Effector memory CD4-positive, alpha-beta T cell (primary cell): Measurements from ENCODE around the gene CMTM3.
"Not testable (repeated sequence)": the region's sequence is repeated elsewhere in the genome, so short reads cannot be mapped to it uniquely, and the experiment has no call there.

Source experiments
- DNase-seq, 3 donors: peaks; one replicate each; pipeline ENCODE4 v3.0.0-alpha.2; 2020
- H3K27ac ChIP-seq: 2 replicates; pipeline ENCODE4 v1.7.0; 2013; ENCODE audit warnings: mild to moderate bottlenecking, low read length, moderate library complexity; ENCODE audit not compliant: insufficient read depth, poor library complexity, severe bottlenecking
- H3K27me3 ChIP-seq: replicated peaks from 2 replicates; pipeline ENCODE4 v1.7.0; 2013; ENCODE audit warnings: mild to moderate bottlenecking, low read length; ENCODE audit not compliant: insufficient read depth, control insufficient read depth, poor library complexity, severe bottlenecking
- H3K36me3 ChIP-seq: 2 replicates; pipeline ENCODE4 v1.7.0; 2013; ENCODE audit warnings: mild to moderate bottlenecking, low read length, moderate library complexity; ENCODE audit not compliant: control insufficient read depth, insufficient read depth
- H3K4me1 ChIP-seq: 2 replicates; pipeline ENCODE4 v1.7.0; 2013; ENCODE audit warnings: low read length, mild to moderate bottlenecking; ENCODE audit not compliant: control insufficient read depth, insufficient read depth, poor library complexity, severe bottlenecking
- H3K4me3 ChIP-seq: 2 replicates; pipeline ENCODE4 v1.7.0; 2013; ENCODE audit warnings: low read length, low read depth, mild to moderate bottlenecking; ENCODE audit not compliant: insufficient read depth, poor library complexity, severe bottlenecking
- H3K9me3 ChIP-seq: 2 replicates; pipeline ENCODE4 v1.7.0; 2013; ENCODE audit warnings: mild to moderate bottlenecking, low read length, moderate library complexity; ENCODE audit not compliant: control insufficient read depth

Gene CMTM3

GRCh38 chr16:66631558-66631957 is 27.1 kb downstream of the CMTM3 start:
- not testable (repeated sequence) for H3K27me3 ChIP-seq, H3K9me3 ChIP-seq, H3K4me3 ChIP-seq, H3K27ac ChIP-seq, DNase-seq, H3K36me3 ChIP-seq, H3K4me1 ChIP-seq

GRCh38 chr16:66634527-66635196 is 30.2 kb downstream of the CMTM3 start:
- no peak for DNase-seq
- Histone ChIP-seq H3K9me3 (no peaks in the 10 kb centered on the region), H3K4me1 (no peaks in the 10 kb centered on the region), H3K27ac (no peak overlapping the region), H3K36me3 (no peaks in the 10 kb centered on the region), H3K4me3 (no peak overlapping the region), H3K27me3 (no peaks in the 10 kb centered on the region)

GRCh38 chr16:66635406-66635805 is 30.9 kb downstream of the CMTM3 start:
- H3K9me3 ChIP-seq, result no peaks in the 10 kb centered on the region
- no peak for DNase-seq
- no peak overlapping the region for H3K27ac ChIP-seq
- no peaks in the 10 kb centered on the region for H3K4me1 ChIP-seq
- no peaks in the 10 kb centered on the region for H3K27me3 ChIP-seq
- H3K36me3 ChIP-seq, result no peaks in the 10 kb centered on the region
- H3K4me3 ChIP-seq, result no peak overlapping the region

GRCh38 chr16:66636199-66636598 is 31.7 kb downstream of the CMTM3 start:
- Histone ChIP-seq H3K4me3 (no peak overlapping the region), H3K9me3 (no peaks in the 10 kb centered on the region), H3K36me3 (no peaks in the 10 kb centered on the region), H3K4me1 (no peaks in the 10 kb centered on the region), H3K27ac (no peak overlapping the region), H3K27me3 (no peaks in the 10 kb centered on the region)
- DNase-seq, result no peak

GRCh38 chr16:66637806-66638205 is 33.3 kb downstream of the CMTM3 start:
- H3K9me3 ChIP-seq, result no peaks in the 10 kb centered on the region
- no peak for DNase-seq
- H3K4me1 ChIP-seq, result no peaks in the 10 kb centered on the region
- H3K36me3 ChIP-seq, result no peaks in the 10 kb centered on the region
- no peak overlapping the region for H3K4me3 ChIP-seq
- no peak overlapping the region for H3K27ac ChIP-seq
- H3K27me3 ChIP-seq, result no peaks in the 10 kb centered on the region

- Histone ChIP-seq H3K4me1 (no peaks in the 10 kb centered on the region), H3K27me3 (no peaks in the 10 kb centered on the region), H3K27ac (no peak overlapping the region), H3K4me3 (no peak overlapping the region), H3K36me3 (no peaks in the 10 kb centered on the region), H3K9me3 (no peaks in the 10 kb centered on the region)
- no peak for DNase-seq
These were observed 34.8 kb downstream of the CMTM3 start for GRCh38 chr16:66639091-66639885.

GRCh38 chr16:66640724-66641314 is 36.3 kb downstream of the CMTM3 start:
- no peaks in the 10 kb centered on the region for H3K9me3 ChIP-seq
- H3K4me1 ChIP-seq, result no peaks in the 10 kb centered on the region
- H3K36me3 ChIP-seq, result no peaks in the 10 kb centered on the region
- no peak for DNase-seq
- no peak overlapping the region for H3K4me3 ChIP-seq
- no peak overlapping the region for H3K27ac ChIP-seq
- H3K27me3 ChIP-seq, result no peaks in the 10 kb centered on the region

- Histone ChIP-seq H3K4me3 (no peak overlapping the region), H3K4me1 (no peaks in the 10 kb centered on the region), H3K9me3 (no peaks in the 10 kb centered on the region), H3K27ac (no peak overlapping the region), H3K36me3 (no peaks in the 10 kb centered on the region), H3K27me3 (no peaks in the 10 kb centered on the region)
- no peak for DNase-seq
These were observed 36.9 kb downstream of the CMTM3 start for GRCh38 chr16:66641387-66641786.

- no peaks in the 10 kb centered on the region for H3K36me3 ChIP-seq
- no peaks in the 10 kb centered on the region for H3K27me3 ChIP-seq
- H3K27ac ChIP-seq, result no peak overlapping the region
- DNase-seq, result no peak
- H3K9me3 ChIP-seq, result no peaks in the 10 kb centered on the region
- H3K4me1 ChIP-seq, result no peaks in the 10 kb centered on the region
- no peak overlapping the region for H3K4me3 ChIP-seq
These were observed 43.4 kb downstream of the CMTM3 start for GRCh38 chr16:66647866-66648265.

- Histone ChIP-seq H3K9me3 (no peaks in the 10 kb centered on the region), H3K4me3 (no peak overlapping the region), H3K27ac (no peak overlapping the region), H3K27me3 (no peaks in the 10 kb centered on the region), H3K36me3 (no peaks in the 10 kb centered on the region), H3K4me1 (no peaks in the 10 kb centered on the region)
- no peak for DNase-seq
These were observed 44.7 kb downstream of the CMTM3 start for GRCh38 chr16:66649167-66649566.
